Body of pancreas (tissue), 4 donors: Measurements from ENCODE around the gene M1AP. TPM values are rescaled to one million over a fixed set of nuclear protein-coding genes. Genes with fewer than 3 reads are reported as not detected.

Experiments
- ATAC-seq: fragments of 150-250 bp; one replicate; pipeline ENCODE4 v1.9.1; 2016
- DNase-seq, 4 donors: peaks; one replicate each; pipeline ENCODE4 v3.0.0-alpha.2; 2019
- H3K27ac ChIP-seq, 4 donors: fragments of 200-600 bp; sonication (generic); 1 replicate in 3 of 4; 2 replicates in 1 of 4; pipeline versions ENCODE4 v1.5.1 to v1.6.1; 2016 to 2019; ENCODE audit warnings: mild to moderate bottlenecking in 1 of 4, mixed read lengths in 1 of 4, moderate library complexity in 1 of 4
- H3K27me3 ChIP-seq, 2 donors: fragments of 200-600 bp; sonication (generic); one replicate each; pipeline ENCODE4 v1.6.0; 2016; ENCODE audit warnings: mild to moderate bottlenecking in 1 of 2
- H3K36me3 ChIP-seq, 2 donors: fragments of 200-600 bp; sonication (generic); replicated peaks in 1 of 2; 2 replicates each; pipeline ENCODE4 v1.5.1; 2016; ENCODE audit warnings: low read depth in 2 of 2; ENCODE audit not compliant: insufficient read depth in 1 of 2
- H3K4me1 ChIP-seq: fragments of 200-600 bp; sonication (generic); one replicate; pipeline ENCODE4 v1.6.0; 2016
- H3K4me3 ChIP-seq, 2 donors: fragments of 200-600 bp; sonication (generic); 1 replicate in 1 of 2; 2 replicates in 1 of 2; pipeline ENCODE4 v1.5.1; 2016 to 2019
- H3K9me3 ChIP-seq, 3 donors: fragments of 200-600 bp; sonication (generic); 1 replicate in 2 of 3; 2 replicates in 1 of 3; pipeline ENCODE4 v1.5.1; 2016
- POLR2A ChIP-seq, 3 donors: fragments of 450-650 bp; IDR thresholded peaks; one replicate each; pipeline ENCODE4 v1.6.1; 2016; ENCODE audit warnings: antibody characterized with exemption in 3 of 3, mild to moderate bottlenecking in 2 of 3
- WGBS, 2 donors: methylation state at CpG; one replicate each; pipeline ENCODE4 v1.1.5; 2017; 5-methylcytosine and 5-hydroxymethylcytosine counted together
- intact Hi-C: fragments of 100-400 bp; cut with DNase I; formaldehyde crosslinking; loops from one replicate; pipeline ENCODE4 v1.15.1; 2023
- total RNA-seq, 2 donors: library from RNA; depleted of rRNA; stranded (reverse); fragments of >200 nt; gene quantifications; one replicate each; pipeline ENCODE4 v1.1.0, GENCODE V29; 2016
- TF ChIP-seq, protein P1 (sequence below), 7 experiments: fragments of 450-650 bp in 4 of 7; fragments of 200-600 bp in 3 of 7; sonication (generic) in 3 of 7; IDR thresholded peaks; one replicate each; pipeline ENCODE4 v1.5.1; 2016 to 2019; ENCODE audit warnings: antibody characterized with exemption in 7 of 7

The M1AP gene
- total RNA-seq, 2 donors from 2014 or later = not detected

DNA sequence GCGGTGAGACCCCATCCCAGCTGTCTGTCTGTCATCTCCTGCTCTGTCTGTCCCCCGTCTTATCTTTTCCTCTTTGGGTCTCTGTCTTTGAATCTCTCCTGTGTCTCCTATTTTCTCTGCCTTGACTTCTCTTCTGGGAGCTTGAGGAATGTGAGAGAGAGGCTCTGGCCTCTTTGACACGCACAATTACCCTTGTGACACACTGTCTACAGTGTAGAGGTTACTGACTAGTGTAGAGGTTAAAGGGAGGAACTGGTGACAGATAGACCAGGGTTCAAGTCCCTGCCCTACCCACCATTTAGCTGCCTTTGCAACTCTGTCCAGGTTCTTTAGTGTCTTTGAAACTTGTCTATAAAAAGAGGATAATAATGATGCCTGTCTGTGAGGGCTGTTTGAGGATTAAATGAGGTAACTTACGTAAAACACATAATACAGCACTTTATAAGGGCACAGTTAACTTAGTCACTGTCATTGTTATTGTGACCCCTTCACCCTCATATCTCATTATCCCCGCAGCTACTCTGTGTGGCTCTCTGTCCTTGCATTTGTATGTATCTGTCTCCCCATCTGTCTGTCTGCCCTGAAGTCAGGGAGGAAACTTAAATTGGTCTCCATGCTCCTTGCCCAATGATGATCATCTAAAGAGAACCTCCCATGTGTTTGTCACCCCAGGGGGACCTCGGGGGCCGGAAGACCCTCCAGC lies 25.8 kb upstream of the M1AP start:
- intact Hi-C loops = no loop called here

DNA sequence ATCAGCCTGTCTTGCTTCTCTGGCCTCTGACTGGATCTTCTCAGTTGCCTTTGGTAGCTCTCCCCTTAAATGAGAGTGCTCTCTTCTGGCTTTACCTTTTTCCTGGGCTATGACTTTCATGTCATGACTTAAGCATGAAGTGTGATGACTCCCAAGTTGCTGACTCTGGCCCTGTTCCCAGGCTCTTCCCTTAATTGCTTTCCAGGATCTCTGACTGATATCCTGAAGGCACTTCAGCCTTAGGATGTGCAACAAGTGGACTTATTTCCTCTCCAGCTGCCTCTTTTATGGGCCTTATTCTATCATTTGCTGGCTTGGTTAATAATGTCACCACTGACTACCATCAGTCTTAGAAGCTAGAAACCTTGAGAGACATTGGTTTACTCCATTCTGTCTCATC lies 23.3 kb upstream of the M1AP start:
- no peaks in the 10 kb centered on the region for H3K4me1 ChIP-seq
- H3K27ac ChIP-seq = no peak overlapping the region
- no peaks in the 10 kb centered on the region for H3K27me3 ChIP-seq
- ATAC-seq (no peak), DNase-seq (no peak)
- H3K4me3 ChIP-seq = no peak overlapping the region
- no peaks in the 10 kb centered on the region for H3K36me3 ChIP-seq
- H3K9me3 ChIP-seq = no peaks in the 10 kb centered on the region
- intact Hi-C loops = no loop called here
- TF ChIP-seq, protein P1, sequence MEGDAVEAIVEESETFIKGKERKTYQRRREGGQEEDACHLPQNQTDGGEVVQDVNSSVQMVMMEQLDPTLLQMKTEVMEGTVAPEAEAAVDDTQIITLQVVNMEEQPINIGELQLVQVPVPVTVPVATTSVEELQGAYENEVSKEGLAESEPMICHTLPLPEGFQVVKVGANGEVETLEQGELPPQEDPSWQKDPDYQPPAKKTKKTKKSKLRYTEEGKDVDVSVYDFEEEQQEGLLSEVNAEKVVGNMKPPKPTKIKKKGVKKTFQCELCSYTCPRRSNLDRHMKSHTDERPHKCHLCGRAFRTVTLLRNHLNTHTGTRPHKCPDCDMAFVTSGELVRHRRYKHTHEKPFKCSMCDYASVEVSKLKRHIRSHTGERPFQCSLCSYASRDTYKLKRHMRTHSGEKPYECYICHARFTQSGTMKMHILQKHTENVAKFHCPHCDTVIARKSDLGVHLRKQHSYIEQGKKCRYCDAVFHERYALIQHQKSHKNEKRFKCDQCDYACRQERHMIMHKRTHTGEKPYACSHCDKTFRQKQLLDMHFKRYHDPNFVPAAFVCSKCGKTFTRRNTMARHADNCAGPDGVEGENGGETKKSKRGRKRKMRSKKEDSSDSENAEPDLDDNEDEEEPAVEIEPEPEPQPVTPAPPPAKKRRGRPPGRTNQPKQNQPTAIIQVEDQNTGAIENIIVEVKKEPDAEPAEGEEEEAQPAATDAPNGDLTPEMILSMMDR (IDR thresholded peaks at IDR 0.05) = no peak
- TF ChIP-seq POLR2A (IDR thresholded peaks at IDR 0.05) = no peak

More for the DNA sequence above, 25.8 kb upstream of the M1AP start:
- TF ChIP-seq, protein P1 (IDR thresholded peaks at IDR 0.05) = no peak
- no peak for TF ChIP-seq POLR2A (IDR thresholded peaks at IDR 0.05)
- 68 to 84% methylated on average over 6 to 7 of the region's 7 CpGs for WGBS, 2 donors
- no peaks in the 10 kb centered on the region for H3K4me1 ChIP-seq
- H3K36me3 ChIP-seq = no peaks in the 10 kb centered on the region
- no peaks in the 10 kb centered on the region for H3K27me3 ChIP-seq
- no peak overlapping the region for H3K4me3 ChIP-seq
- H3K9me3 ChIP-seq = no peaks in the 10 kb centered on the region
- DNase-seq (no peak), ATAC-seq (no peak)
- no peak overlapping the region for H3K27ac ChIP-seq

DNA sequence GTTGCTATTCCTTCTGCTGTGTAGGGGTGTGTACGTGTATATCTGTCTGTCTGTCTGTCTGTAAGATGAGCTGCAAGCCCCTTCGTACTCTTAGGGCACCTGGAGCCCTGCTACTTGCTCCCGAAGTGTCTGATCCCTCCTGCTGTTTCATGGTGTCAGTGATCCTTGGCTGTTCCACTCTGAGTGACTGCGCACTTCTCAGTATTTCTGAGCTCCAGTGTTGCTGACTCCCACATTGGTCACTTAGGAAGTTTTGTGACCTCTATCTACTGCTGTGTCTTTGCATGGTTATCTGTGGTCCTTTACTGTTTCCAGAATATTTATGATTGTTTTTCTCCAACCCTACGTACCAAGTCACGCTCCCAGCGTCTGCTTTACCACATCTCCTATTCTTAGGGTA lies 22.1 kb upstream of the M1AP start:
- H3K27ac ChIP-seq = no peak overlapping the region
- 89 to 91% methylated on average over 7 of the region's 7 CpGs for WGBS, 2 donors
- ATAC-seq (no peak), DNase-seq (no peak)
- H3K4me3 ChIP-seq = no peak overlapping the region
- no peaks in the 10 kb centered on the region for H3K4me1 ChIP-seq
- H3K36me3 ChIP-seq = no peaks in the 10 kb centered on the region
- intact Hi-C loops = no loop called here
- H3K9me3 ChIP-seq = no peaks in the 10 kb centered on the region
- no peaks in the 10 kb centered on the region for H3K27me3 ChIP-seq
- TF ChIP-seq POLR2A (IDR thresholded peaks at IDR 0.05) = no peak
- TF ChIP-seq, protein P1 (IDR thresholded peaks at IDR 0.05) = no peak

DNA sequence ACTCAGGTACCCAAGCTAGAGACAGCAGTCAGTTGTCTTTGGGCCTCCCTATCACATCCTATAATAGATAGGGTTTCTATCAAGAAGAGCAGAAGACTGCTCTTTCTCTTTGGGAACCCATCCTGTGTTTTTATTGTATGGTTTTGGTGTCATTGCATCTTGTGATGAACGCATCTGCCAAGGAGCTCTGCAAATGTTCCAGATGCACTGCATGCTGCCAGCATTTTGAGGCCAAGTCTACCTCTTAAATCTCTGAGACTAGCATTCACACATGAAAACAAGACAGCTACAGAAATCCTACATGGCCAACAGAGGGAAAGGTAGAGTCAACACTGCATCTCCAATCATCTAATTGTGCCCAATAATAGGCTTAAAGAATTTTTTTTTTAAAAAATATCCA lies 20.0 kb upstream of the M1AP start:
- Histone ChIP-seq H3K27me3 (no peaks in the 10 kb centered on the region), H3K27ac (no peak overlapping the region), H3K9me3 (no peaks in the 10 kb centered on the region), H3K36me3 (no peaks in the 10 kb centered on the region), H3K4me3 (no peak overlapping the region), H3K4me1 (no peaks in the 10 kb centered on the region)
- intact Hi-C loops = no loop called here
- ATAC-seq (no peak), DNase-seq (no peak)
- TF ChIP-seq, protein P1 (IDR thresholded peaks at IDR 0.05) = no peak
- 100% methylated on average over 1 of the region's 1 CpG for WGBS, 2 donors

DNA sequence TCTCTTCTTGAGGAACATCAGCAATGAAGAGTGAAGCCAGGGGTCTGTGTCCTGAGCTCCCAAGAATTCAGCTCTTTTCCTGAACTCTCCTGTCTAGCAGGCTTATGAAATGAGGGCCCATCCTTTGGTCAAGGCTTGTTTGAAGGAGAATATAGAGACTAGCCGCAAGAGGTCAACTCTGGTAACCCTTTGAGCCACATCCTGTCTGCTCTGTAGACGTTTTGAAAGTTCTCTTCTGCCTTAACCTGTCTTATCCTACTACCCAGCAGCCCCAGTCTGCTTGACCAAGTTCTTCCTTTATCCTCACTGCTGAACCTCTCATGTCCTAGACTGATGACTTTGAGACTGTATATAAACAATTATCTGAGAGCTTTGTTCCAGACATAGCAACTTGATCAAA lies 11.3 kb upstream of the M1AP start:
- no peaks in the 10 kb centered on the region for H3K36me3 ChIP-seq
- intact Hi-C loops = no loop called here
- H3K9me3 ChIP-seq = no peaks in the 10 kb centered on the region
- H3K4me3 ChIP-seq = no peak overlapping the region
- H3K27me3 ChIP-seq = no peaks in the 10 kb centered on the region
- 57 to 64% methylated on average over 2 of the region's 2 CpGs for WGBS, 2 donors
- DNase-seq (no peak), ATAC-seq (no peak)
- peaks cover 7% of the 10 kb centered on the region for H3K4me1 ChIP-seq
- no peak for TF ChIP-seq POLR2A (IDR thresholded peaks at IDR 0.05)
- TF ChIP-seq, protein P1 (IDR thresholded peaks at IDR 0.05) = no peak
- H3K27ac ChIP-seq = no peak overlapping the region
